Endothelial cell of umbilical vein (primary cell): ENCODE results near the gene ODAPH. TPM values are rescaled to one million over a fixed set of nuclear protein-coding genes. Genes with fewer than 3 reads are reported as not detected.
A peak's percentile ranks its signal among the peaks of the same experiment; 100 is the strongest.

ENCODE experiments used
- BruUV-seq: library from RNA; stranded (reverse); fragments of 400-500 nt; replicated peaks from 2 replicates; lab custom pipeline; 2021; lab: Mats Ljungman, UMichigan
- CTCF ChIA-PET: fragments of 300-600, 350-600 bp; sonication (Branson Sonifier 250); formaldehyde crosslinking; loops from one replicate; lab custom pipeline; 2021; ENCODE audit warnings: antibody characterized with exemption, inconsistent platforms; lab: Charles Lee
- POLR2A ChIA-PET: fragments of 300-600, 350-600 bp; sonication (Branson Sonifier 250); formaldehyde crosslinking; loops from one replicate; lab custom pipeline; 2021; ENCODE audit warnings: antibody characterized with exemption, inconsistent platforms; lab: Charles Lee
- DNase-seq: peaks from one replicate; pipeline ENCODE4 v3.0.0-alpha.2; 2011; ENCODE audit warnings: low read depth, low spot score
- FAIRE-seq: peaks from 2 replicates; lab custom pipeline; 2011; peaks lifted over from hg19 to GRCh38; lab: Jason Lieb, UNC
- H2AFZ ChIP-seq: 2 replicates; pipeline ENCODE4 v1.6.0; 2012; ENCODE audit warnings: low read depth, low read length, control low read depth, inconsistent platforms
- H3K27ac ChIP-seq: 2 replicates; pipeline ENCODE4 v1.5.1; 2011; ENCODE audit warnings: low read depth, mild to moderate bottlenecking, control low read depth, low read length, moderate library complexity; ENCODE audit not compliant: insufficient read depth
- H3K27me3 ChIP-seq, 2 experiments: 2 replicates each; pipeline versions ENCODE4 v1.6.0 to v1.6.1; 2011; ENCODE audit warnings: low read length in 2 of 2, mixed read lengths in 1 of 2; ENCODE audit not compliant: control insufficient read depth in 2 of 2, insufficient read depth in 2 of 2
- H3K36me3 ChIP-seq, 2 experiments: 2 replicates in 1 of 2; 3 replicates in 1 of 2; pipeline ENCODE4 v1.5.1; 2011; ENCODE audit warnings: low read length in 2 of 2, mild to moderate bottlenecking in 1 of 2, moderate library complexity in 1 of 2; ENCODE audit not compliant: control insufficient read depth in 2 of 2, insufficient read depth in 2 of 2; ENCODE audit errors: extremely low read depth in 1 of 2
- H3K4me1 ChIP-seq: 3 replicates; pipeline ENCODE4 v1.5.1; 2011; ENCODE audit warnings: mild to moderate bottlenecking, low read length; ENCODE audit not compliant: control insufficient read depth, insufficient read depth; ENCODE audit errors: extremely low read depth
- H3K4me2 ChIP-seq: 2 replicates; pipeline ENCODE4 v1.6.1; 2011; ENCODE audit warnings: low read length, control low read depth, mixed read lengths; ENCODE audit not compliant: insufficient read depth
- H3K4me3 ChIP-seq, 3 experiments: fragments of 200-600 bp in 1 of 3; sonication (generic), shearing (Covaris generic) in 1 of 3; replicated peaks in 1 of 3; 2 replicates each; pipeline ENCODE4 v1.5.1; 2011 to 2016; ENCODE audit warnings: control low read depth in 3 of 3, low read length in 3 of 3, mild to moderate bottlenecking in 2 of 3, inconsistent platforms in 1 of 3, low read depth in 1 of 3, moderate library complexity in 1 of 3; ENCODE audit not compliant: insufficient read depth in 1 of 3
- H3K79me2 ChIP-seq: 2 replicates; pipeline ENCODE4 v1.6.0; 2012; ENCODE audit warnings: low read length, inconsistent platforms; ENCODE audit not compliant: control insufficient read depth, insufficient read depth
- H3K9ac ChIP-seq: replicated peaks from 2 replicates; pipeline ENCODE3; 2011; ENCODE audit warnings: low read length, control low read depth; ENCODE audit not compliant: insufficient read depth; ENCODE audit errors: extremely low read depth
- H3K9me1 ChIP-seq: replicated peaks from 3 replicates; pipeline ENCODE4 v1.6.0; 2011; ENCODE audit warnings: mild to moderate bottlenecking, low read length; ENCODE audit not compliant: control insufficient read depth, insufficient read depth; ENCODE audit errors: extremely low read depth
- H3K9me3 ChIP-seq: replicated peaks from 2 replicates; pipeline ENCODE4 v1.5.1; 2012; ENCODE audit warnings: low read length, inconsistent platforms; ENCODE audit not compliant: control insufficient read depth, insufficient read depth
- H4K20me1 ChIP-seq: replicated peaks from 2 replicates; pipeline ENCODE3; 2011; ENCODE audit warnings: mild to moderate bottlenecking, low read length; ENCODE audit not compliant: control insufficient read depth, insufficient read depth; ENCODE audit errors: extremely low read depth
- CTCF ChIP-seq, 2 donors: IDR thresholded peaks; 1 replicate in 1 of 2; 2 replicates in 1 of 2; pipeline ENCODE4 v1.5.1; 2011; ENCODE audit warnings: low read length in 2 of 2, mild to moderate bottlenecking in 2 of 2, moderate library complexity in 2 of 2, control low read depth in 1 of 2, inconsistent platforms in 1 of 2, low read depth in 1 of 2; ENCODE audit not compliant: insufficient read depth in 1 of 2; ENCODE audit errors: extremely low read depth in 1 of 2
- EZH2 ChIP-seq: IDR thresholded peaks from 2 replicates; pipeline ENCODE4 v1.6.1; 2012; ENCODE audit warnings: borderline replicate concordance, low read depth, mild to moderate bottlenecking, moderate library complexity, low read length, inconsistent platforms; ENCODE audit not compliant: severe bottlenecking
- FOS ChIP-seq: IDR thresholded peaks from 2 replicates; pipeline ENCODE4 v1.6.1; 2011; ENCODE audit warnings: mild to moderate bottlenecking, low read length, moderate library complexity, borderline replicate concordance; ENCODE audit not compliant: insufficient read depth
- GATA2 ChIP-seq: IDR thresholded peaks from 2 replicates; pipeline ENCODE4 v1.7.0; 2011; ENCODE audit warnings: low read depth, mild to moderate bottlenecking, moderate library complexity, mixed read lengths, low read length; ENCODE audit not compliant: insufficient read length, insufficient read depth
- JUN ChIP-seq: IDR thresholded peaks from 2 replicates; pipeline ENCODE4 v1.6.1; 2011; ENCODE audit warnings: borderline replicate concordance, low read depth; ENCODE audit not compliant: insufficient read length, insufficient read depth
- MAX ChIP-seq: IDR thresholded peaks from 2 replicates; pipeline ENCODE4 v1.6.1; 2011; ENCODE audit not compliant: insufficient read depth, insufficient read length
- MYC ChIP-seq: IDR thresholded peaks from one replicate; pipeline ENCODE4 v1.6.1; 2011; ENCODE audit warnings: mild to moderate bottlenecking, low read depth, low read length
- POLR2A ChIP-seq: IDR thresholded peaks from 2 replicates; pipeline ENCODE4 v1.6.1; 2012; ENCODE audit warnings: low read depth, mild to moderate bottlenecking, control low read depth, low read length
- POLR2AphosphoS5 ChIP-seq: IDR thresholded peaks from 2 replicates; pipeline ENCODE4 v1.6.1; 2012; ENCODE audit warnings: low read depth, mild to moderate bottlenecking, control low read depth, low read length, moderate library complexity; ENCODE audit not compliant: insufficient read depth
- dilution Hi-C: fragments of 300-500 bp; cut with MboI; formaldehyde crosslinking; loops from one replicate; pipeline ENCODE4 v1.15.0; 2019; ENCODE audit warnings: low sequenced_read_pairs; ENCODE audit not compliant: extremely low pct_ligation_motif_present
- intact Hi-C: fragments of 100-400 bp; cut with micrococcal nuclease; formaldehyde crosslinking; loops from one replicate; pipeline ENCODE4 v1.10.0; 2022
- polyA plus RNA-seq, 4 experiments: library from polyadenylated mRNA; depleted of rRNA in 3 of 4; stranded (reverse) in 3 of 4; unstranded in 1 of 4; fragments of >200 nt; gene quantifications; 2 replicates each; pipeline versions ENCODE4 v1.2.1 to v1.2.3, GENCODE V29; 2011 to 2012; ENCODE audit warnings: missing spikeins in 1 of 4
- total RNA-seq: library from RNA; stranded (reverse); gene quantifications from 2 replicates; pipeline ENCODE4 v1.2.3, GENCODE V29; 2021

Gene ODAPH
- total and polyA plus RNA-seq, 2 donors (not counting 3 experiments of a cell fraction or from before 2014, with no cell fraction given) = not detected

- H3K4me1 ChIP-seq = peaks cover 35% of the 10 kb centered on the region
- DNase-seq = no peak
- H3K4me2 ChIP-seq = peak overlapping the region; percentile 89
- no peaks in the 10 kb centered on the region for H3K36me3 ChIP-seq
- peak overlapping the region; percentile 13 for H2AFZ ChIP-seq
- no peaks in the 10 kb centered on the region for H3K9me1 ChIP-seq
- ChIA-PET POLR2A (no interaction called here), CTCF (interaction anchor here (1.3 kb wide), 2 partner anchors 10 to 25 kb away, joined by 3 to 5 read pairs; no protein-coding TSS in a partner anchor)
- H3K9me3 ChIP-seq = no peaks in the 10 kb centered on the region
- no peaks in the 10 kb centered on the region for H3K27me3 ChIP-seq
- dilution Hi-C loops = no loop called here
- BruUV-seq = no TSS peak
- peak overlapping the region; percentile 96 for H3K9ac ChIP-seq
- intact Hi-C loops = loop anchor here (1.0 to 10.0 kb wide), 3 partner anchors 158 to 890 kb away; partner anchors contain the start of genes G3BP2 and USO1
- FAIRE-seq = no peak
- peaks cover 4% of the 10 kb centered on the region for H4K20me1 ChIP-seq
- H3K4me3 ChIP-seq = peak overlapping the region; percentile 19 to 94 (median 81)
- H3K27ac ChIP-seq = peak overlapping the region; percentile 72
- peaks cover 32% of the 10 kb centered on the region for H3K79me2 ChIP-seq
- TF ChIP-seq MAX (no peak), POLR2AphosphoS5 (no peak), EZH2 (no peak), FOS (no peak), JUN (no peak), GATA2 (no peak), CTCF (IDR thresholded peaks at IDR 0.05; ENCODE audit: extremely low read depth in 1 of 2, insufficient read depth in 1 of 2, low read depth in 1 of 2, low read length in 2 of 2) (no peak), POLR2A (no peak), MYC (no peak)
Measured at GRCh38 chr4:75514949-75515612, 40.8 kb upstream of the ODAPH start.
